Fibroblast of lung (primary cell): Measurements from ENCODE around the gene MAK.

ENCODE experiments used
- EZH2 ChIP-seq: IDR thresholded peaks from 2 replicates; pipeline ENCODE4 v1.5.1; 2012; ENCODE audit warnings: low read length, control low read depth, mild to moderate bottlenecking; ENCODE audit errors: missing control alignments
- TF ChIP-seq, protein P1 (sequence below), 2 donors: IDR thresholded peaks in 1 of 2; conservative IDR thresholded peaks in 1 of 2; 1 replicate in 1 of 2; 2 replicates in 1 of 2; pipeline ENCODE4 v1.5.1; 2011 to 2012; ENCODE audit warnings: low read length in 2 of 2, control low read depth in 1 of 2, inconsistent platforms in 1 of 2, low read depth in 1 of 2, mild to moderate bottlenecking in 1 of 2

DNA sequence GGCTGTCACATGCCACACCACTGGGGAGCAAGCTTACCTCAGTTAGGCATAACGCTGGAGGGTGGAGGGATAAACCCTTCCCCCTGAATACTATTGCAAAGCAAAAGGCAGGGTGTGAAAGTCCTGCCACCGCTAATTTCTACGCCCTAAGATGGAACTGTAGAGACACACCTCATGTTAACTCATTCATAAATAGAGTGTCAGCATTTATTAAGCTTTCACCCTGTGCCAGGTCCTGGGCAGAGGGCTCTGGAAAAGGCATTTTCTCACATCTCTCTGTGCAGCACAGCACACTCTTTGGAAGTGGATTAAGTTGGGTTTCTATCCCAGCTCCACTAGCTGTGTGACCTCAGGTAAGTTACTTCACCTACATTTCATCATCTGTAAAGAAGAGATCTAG, 68.9 kb downstream of the MAK start:
- TF ChIP-seq, protein P1, sequence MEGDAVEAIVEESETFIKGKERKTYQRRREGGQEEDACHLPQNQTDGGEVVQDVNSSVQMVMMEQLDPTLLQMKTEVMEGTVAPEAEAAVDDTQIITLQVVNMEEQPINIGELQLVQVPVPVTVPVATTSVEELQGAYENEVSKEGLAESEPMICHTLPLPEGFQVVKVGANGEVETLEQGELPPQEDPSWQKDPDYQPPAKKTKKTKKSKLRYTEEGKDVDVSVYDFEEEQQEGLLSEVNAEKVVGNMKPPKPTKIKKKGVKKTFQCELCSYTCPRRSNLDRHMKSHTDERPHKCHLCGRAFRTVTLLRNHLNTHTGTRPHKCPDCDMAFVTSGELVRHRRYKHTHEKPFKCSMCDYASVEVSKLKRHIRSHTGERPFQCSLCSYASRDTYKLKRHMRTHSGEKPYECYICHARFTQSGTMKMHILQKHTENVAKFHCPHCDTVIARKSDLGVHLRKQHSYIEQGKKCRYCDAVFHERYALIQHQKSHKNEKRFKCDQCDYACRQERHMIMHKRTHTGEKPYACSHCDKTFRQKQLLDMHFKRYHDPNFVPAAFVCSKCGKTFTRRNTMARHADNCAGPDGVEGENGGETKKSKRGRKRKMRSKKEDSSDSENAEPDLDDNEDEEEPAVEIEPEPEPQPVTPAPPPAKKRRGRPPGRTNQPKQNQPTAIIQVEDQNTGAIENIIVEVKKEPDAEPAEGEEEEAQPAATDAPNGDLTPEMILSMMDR (conservative IDR thresholded peaks at IDR 0.05 in 1 of 2, IDR thresholded peaks at IDR 0.05 in 1 of 2; ENCODE audit: low read depth in 1 of 2, low read length in 2 of 2): no peak
- TF ChIP-seq EZH2: no peak
